A549 (cell line): ENCODE data around the gene CASP7. TPM values are rescaled to one million over a fixed set of nuclear protein-coding genes. Genes with fewer than 3 reads are reported as not detected.

ENCODE experiments used
- ATAC-seq, 2 experiments: fragments of 200-7000 bp in 1 of 2; fragments of >200 bp in 1 of 2; cut with Nextera tagmentation in 1 of 2; cut with Tn5 transposase in 1 of 2; 3 replicates each; pipeline versions ENCODE4 v1.8.0 to v1.9.1; 2018 to 2020; ENCODE audit warnings: mild to moderate bottlenecking in 1 of 2, moderate library complexity in 1 of 2
- CTCF ChIA-PET: fragments of 300-600 bp; sonication (Branson Sonifier 250); formaldehyde crosslinking; extraction: SDS; loops from one replicate; lab custom pipeline; 2021; ENCODE audit warnings: antibody characterized with exemption, inconsistent platforms; lab: Yijun Ruan, JAX
- POLR2A ChIA-PET: fragments of 350-600 bp; formaldehyde crosslinking; extraction: SDS; loops from one replicate; lab custom pipeline; 2021; ENCODE audit warnings: antibody characterized with exemption, inconsistent platforms; lab: Yijun Ruan, JAX
- DNase-seq, 2 experiments: peaks; one replicate each; pipeline versions ENCODE4 v3.0.0 to v3.0.0-alpha.2; 2011 to 2016; ENCODE audit warnings: low read depth in 1 of 2, low spot score in 1 of 2
- FAIRE-seq: peaks from 2 replicates; lab custom pipeline; 2011; peaks lifted over from hg19 to GRCh38; lab: Jason Lieb, UNC
- H3K27ac ChIP-seq, 2 experiments: fragments of >200 bp; sonication (Bioruptor Twin); formaldehyde crosslinking; 3 replicates each; pipeline ENCODE4 v1.5.1; 2016 to 2017
- H3K4me1 ChIP-seq: fragments of >200 bp; sonication (Bioruptor Twin); formaldehyde crosslinking; 3 replicates; pipeline ENCODE4 v1.6.1; 2016
- H3K4me2 ChIP-seq: fragments of >200 bp; sonication (Bioruptor Twin); formaldehyde crosslinking; 3 replicates; pipeline ENCODE4 v1.6.1; 2016
- H3K4me3 ChIP-seq: fragments of >200 bp; sonication (Bioruptor Twin); formaldehyde crosslinking; 3 replicates; pipeline ENCODE4 v1.5.1; 2016
- H3K9me3 ChIP-seq: fragments of >200 bp; sonication (Bioruptor Twin); formaldehyde crosslinking; 3 replicates; pipeline ENCODE4 v1.6.1; 2016
- ATOH8 ChIP-seq: fragments of 250-450 bp; sonication (Bioruptor Pico); IDR thresholded peaks from 2 replicates; pipeline ENCODE4 v1.5.0; 2020; ENCODE audit warnings: low read depth, mild to moderate bottlenecking, moderate library complexity
- E2F6 ChIP-seq: IDR thresholded peaks from 2 replicates; pipeline ENCODE4 v1.6.1; 2012; ENCODE audit warnings: low read depth, borderline replicate concordance
- EHMT2 ChIP-seq: fragments of 200-600 bp; sonication (generic); IDR thresholded peaks from 2 replicates; pipeline ENCODE4 v1.6.1; 2016; ENCODE audit warnings: antibody characterized with exemption, low read depth, mild to moderate bottlenecking, moderate library complexity
- ELK1 ChIP-seq: fragments of 150-350 bp; IDR thresholded peaks from 2 replicates; pipeline ENCODE4 v1.6.1; 2014; ENCODE audit warnings: low read depth, mild to moderate bottlenecking, low read length
- EP300 ChIP-seq, 2 experiments: fragments of >200 bp; sonication (Bioruptor Twin); formaldehyde crosslinking; IDR thresholded peaks; 2 replicates in 1 of 2; 3 replicates in 1 of 2; pipeline ENCODE4 v1.6.1; 2016 to 2017
- FOSB ChIP-seq: fragments of 250-450 bp; sonication (Bioruptor Pico); IDR thresholded peaks from 2 replicates; pipeline ENCODE4 v1.5.0; 2020; ENCODE audit warnings: mild to moderate bottlenecking, moderate library complexity
- FOXS1 ChIP-seq: fragments of 250-450 bp; sonication (Bioruptor Pico); IDR thresholded peaks from 2 replicates; pipeline ENCODE4 v1.5.0; 2020; ENCODE audit warnings: mild to moderate bottlenecking, moderate library complexity
- HEYL ChIP-seq: fragments of 250-450 bp; sonication (Bioruptor Pico); IDR thresholded peaks from 2 replicates; pipeline ENCODE4 v1.8.0; 2021; ENCODE audit warnings: mild to moderate bottlenecking, moderate library complexity
- PHF8 ChIP-seq: fragments of 200-600 bp; sonication (generic); IDR thresholded peaks from 2 replicates; pipeline ENCODE4 v1.6.1; 2016; ENCODE audit warnings: low read depth, mild to moderate bottlenecking, antibody characterized with exemption, moderate library complexity, borderline replicate concordance
- POLR2A ChIP-seq: IDR thresholded peaks from 2 replicates; pipeline ENCODE4 v1.6.1; 2012; ENCODE audit warnings: mild to moderate bottlenecking, low read length
- RFX5 ChIP-seq: fragments of 450-650 bp; IDR thresholded peaks from 2 replicates; pipeline ENCODE4 v1.7.1; 2014; ENCODE audit warnings: antibody characterized with exemption, mild to moderate bottlenecking, moderate library complexity
- TFCP2L1 ChIP-seq: fragments of 250-450 bp; sonication (Bioruptor Pico); IDR thresholded peaks from 2 replicates; pipeline ENCODE4 v1.5.0; 2021; ENCODE audit warnings: mild to moderate bottlenecking
- TP53 ChIP-seq: fragments of 250-450 bp; sonication (Bioruptor Pico); IDR thresholded peaks from 2 replicates; pipeline ENCODE4 v1.5.0; 2021; ENCODE audit warnings: mild to moderate bottlenecking, moderate library complexity
- USF2 ChIP-seq: fragments of 450-650 bp; IDR thresholded peaks from 2 replicates; pipeline ENCODE4 v1.6.1; 2014; ENCODE audit warnings: antibody characterized with exemption
- ZC3H11A ChIP-seq: fragments of 450-650 bp; IDR thresholded peaks from 2 replicates; pipeline ENCODE4 v1.6.1; 2014; ENCODE audit warnings: antibody characterized with exemption, mild to moderate bottlenecking
- ZFP36 ChIP-seq: fragments of 450-650 bp; IDR thresholded peaks from 2 replicates; pipeline ENCODE4 v1.6.1; 2014; ENCODE audit warnings: borderline replicate concordance; ENCODE audit not compliant: partially characterized antibody
- WGBS: methylation state at CpG from one replicate; pipeline ENCODE4 v1.1.6; 2017; ENCODE audit errors: missing lambda C conversion rate; 5-methylcytosine and 5-hydroxymethylcytosine counted together
- polyA plus RNA-seq, 4 experiments: library from polyadenylated mRNA; depleted of rRNA in 3 of 4; stranded (reverse); fragments of >200 nt; fragmentation: RNase III in 1 of 4; extraction: RNeasy Plus Mini Kit Qiagen cat#74134 plus additional on column Dnase treatment in 1 of 4; gene quantifications; 2 replicates in 3 of 4; 3 replicates in 1 of 4; pipeline ENCODE4 v1.2.3, GENCODE V29; 2011 to 2017
- TF ChIP-seq, protein P1 (sequence below): fragments of 250-450 bp; sonication (Bioruptor Pico); IDR thresholded peaks from 2 replicates; pipeline ENCODE4 v1.5.0; 2021; ENCODE audit warnings: mild to moderate bottlenecking, moderate library complexity, borderline replicate concordance

Gene CASP7
- polyA plus RNA-seq, 2 of the 4 experiments (the other 2 are of a cell fraction), result 22.6 to 29.7 TPM

DNA sequence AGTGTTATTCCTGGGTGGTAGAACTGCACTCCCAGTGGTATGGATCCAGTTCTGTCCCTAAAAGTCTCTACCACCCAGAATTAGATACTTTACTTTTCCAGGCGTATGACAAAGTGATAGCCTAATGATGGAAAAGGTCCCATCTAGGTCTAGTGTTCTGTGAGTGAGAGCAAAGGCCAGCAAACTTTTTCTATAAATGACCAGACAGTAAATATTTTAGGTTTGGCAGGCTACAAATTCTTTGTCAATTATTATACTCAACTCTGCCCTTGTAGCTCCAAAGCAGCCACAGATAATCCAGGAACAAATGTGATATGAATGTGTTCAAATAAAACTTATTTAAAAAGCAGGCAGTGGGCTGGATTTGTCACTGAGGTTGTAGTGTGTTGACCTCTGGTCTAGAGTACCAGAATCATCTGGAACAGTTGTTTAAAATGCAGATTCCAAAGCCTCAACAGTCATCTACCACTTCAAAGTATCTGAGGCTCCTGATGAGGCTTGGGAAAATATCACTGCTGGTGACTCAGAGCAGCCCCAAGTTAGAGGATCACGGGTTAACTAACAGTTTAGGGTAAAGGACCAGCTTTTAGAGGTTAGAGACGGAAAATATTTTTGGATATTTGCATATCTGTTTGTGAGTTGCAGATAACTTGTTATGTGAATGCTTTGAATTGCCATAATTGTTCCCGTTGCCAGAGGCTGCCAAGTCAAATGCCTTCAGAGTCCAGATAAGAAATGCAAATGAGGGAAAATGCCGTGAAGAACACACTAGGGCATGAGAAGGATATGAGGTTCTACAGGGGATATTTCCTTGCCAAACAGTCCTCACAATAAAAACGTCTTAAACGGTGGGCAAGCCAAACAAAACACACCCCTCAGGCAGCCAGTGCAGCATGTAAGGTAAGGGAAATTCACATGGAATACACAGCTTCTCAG lies 35.3 kb upstream of the CASP7 start:
- FAIRE-seq, result no peak
- ATAC-seq, result peak in 1 of 2 experiments; percentile 43; a peak in 2 of 6 replicates

More for the DNA sequence above, 35.3 kb upstream of the CASP7 start:
- H3K9me3 ChIP-seq, result no peaks in the 10 kb centered on the region; the same call in 2 of the 3 replicates
- H3K4me3 ChIP-seq, result no peak overlapping the region
- TF ChIP-seq, protein P1, sequence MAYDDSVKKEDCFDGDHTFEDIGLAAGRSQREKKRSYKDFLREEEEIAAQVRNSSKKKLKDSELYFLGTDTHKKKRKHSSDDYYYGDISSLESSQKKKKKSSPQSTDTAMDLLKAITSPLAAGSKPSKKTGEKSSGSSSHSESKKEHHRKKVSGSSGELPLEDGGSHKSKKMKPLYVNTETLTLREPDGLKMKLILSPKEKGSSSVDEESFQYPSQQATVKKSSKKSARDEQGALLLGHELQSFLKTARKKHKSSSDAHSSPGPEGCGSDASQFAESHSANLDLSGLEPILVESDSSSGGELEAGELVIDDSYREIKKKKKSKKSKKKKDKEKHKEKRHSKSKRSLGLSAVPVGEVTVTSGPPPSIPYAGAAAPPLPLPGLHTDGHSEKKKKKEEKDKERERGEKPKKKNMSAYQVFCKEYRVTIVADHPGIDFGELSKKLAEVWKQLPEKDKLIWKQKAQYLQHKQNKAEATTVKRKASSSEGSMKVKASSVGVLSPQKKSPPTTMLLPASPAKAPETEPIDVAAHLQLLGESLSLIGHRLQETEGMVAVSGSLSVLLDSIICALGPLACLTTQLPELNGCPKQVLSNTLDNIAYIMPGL (CRISPR knock-in tag), result no peak
- TF ChIP-seq PHF8 (no peak), ATOH8 (CRISPR knock-in tag) (no peak), FOXS1 (CRISPR knock-in tag) (no peak), HEYL (CRISPR knock-in tag) (no peak), ELK1 (no peak), ZFP36 (no peak), POLR2A (no peak), TFCP2L1 (CRISPR knock-in tag) (no peak), USF2 (no peak), TP53 (CRISPR knock-in tag) (no peak), EHMT2 (no peak), FOSB (CRISPR knock-in tag) (no peak), EP300 (IDR thresholded peaks at IDR 0.05) (no peak), ZC3H11A (no peak), E2F6 (no peak), RFX5 (no peak)
- H3K27ac ChIP-seq, result no peak overlapping the region
- peaks cover 7% of the 10 kb centered on the region; the same call in 2 of the 3 replicates for H3K4me1 ChIP-seq
- DNase-seq, result no peak
- peak overlapping the region; percentile 31 for H3K4me2 ChIP-seq
- POLR2A ChIA-PET, result no interaction called here
- CTCF ChIA-PET, result interaction anchor here (0.6 kb wide), 1 partner anchor 88 kb away, joined by 3 read pairs; no protein-coding TSS in a partner anchor
- 11% methylated on average over 7 of the region's 7 CpGs for WGBS
